Activated naive CD4-positive, alpha-beta T cell treated with anti-CD3 and anti-CD28 coated beads, Interleukin-2, amount 50 U/mL, for 24 hours (primary cell): ENCODE results near the gene URM1.
A peak's percentile ranks its signal among the peaks of the same experiment; 100 is the strongest.
"Not testable (repeated sequence)": the region's sequence is repeated elsewhere in the genome, so short reads cannot be mapped to it uniquely, and the experiment has no call there.

Source experiments
- H3K27ac Mint-ChIP-seq: one replicate; pipeline ENCODE4 v1.8.0; 2021; ENCODE audit warnings: mild to moderate bottlenecking, mixed read lengths
- H3K27me3 Mint-ChIP-seq: one replicate; pipeline ENCODE4 v1.8.0; 2021; ENCODE audit warnings: mixed read lengths
- H3K36me3 Mint-ChIP-seq: one replicate; pipeline ENCODE4 v1.8.0; 2021; ENCODE audit warnings: mixed read lengths
- H3K4me1 Mint-ChIP-seq: one replicate; pipeline ENCODE4 v1.8.0; 2021; ENCODE audit warnings: mixed read lengths
- H3K4me3 Mint-ChIP-seq: one replicate; pipeline ENCODE4 v1.8.0; 2021; ENCODE audit warnings: mild to moderate bottlenecking, mixed read lengths
- H3K9me3 Mint-ChIP-seq: one replicate; pipeline ENCODE4 v1.8.0; 2021; ENCODE audit warnings: mixed read lengths

Gene URM1

DNA sequence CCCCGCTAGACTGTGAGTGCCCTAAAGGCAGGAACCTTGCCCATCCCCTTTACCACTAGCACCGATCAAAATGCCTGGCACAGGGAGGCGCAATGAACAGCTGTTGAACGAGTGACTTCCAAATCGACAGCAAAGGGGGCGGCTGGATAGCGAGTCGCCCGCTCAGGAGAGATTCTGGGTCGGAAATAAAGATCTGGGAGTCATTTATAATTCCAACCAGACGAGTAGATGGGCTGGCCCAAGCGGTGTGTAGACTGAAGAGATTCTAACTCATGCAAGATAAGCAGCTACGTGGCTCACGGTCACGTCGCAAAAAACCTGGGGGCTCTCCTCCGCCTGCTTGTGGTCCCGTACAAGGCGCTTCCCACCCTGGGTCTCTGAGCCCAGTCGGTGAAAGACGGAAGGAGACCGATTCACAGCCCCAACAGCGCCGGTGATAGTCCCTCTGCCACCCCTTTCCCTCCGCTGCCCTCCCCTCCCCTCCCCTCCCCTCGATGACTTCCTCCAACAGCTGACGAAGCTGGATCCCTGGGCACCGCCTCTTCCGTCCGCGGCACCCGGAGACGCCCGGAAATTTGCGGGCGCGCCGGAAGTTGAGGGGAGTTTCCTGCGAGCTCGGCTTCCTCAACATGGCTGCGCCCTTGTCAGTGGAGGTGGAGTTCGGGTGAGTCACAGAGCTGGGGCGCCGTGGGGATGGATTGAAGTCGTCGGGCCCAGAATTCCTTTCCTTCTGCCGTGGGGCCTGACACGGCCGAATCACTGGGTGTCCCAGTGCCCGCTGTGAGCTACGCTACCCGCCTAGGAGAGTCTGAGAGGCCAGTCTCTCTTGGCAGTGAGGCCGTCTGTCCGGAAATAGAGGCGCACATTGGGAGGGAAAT lies at the start of gene URM1:
URM1 (plus strand) TSS at position 623 of the 878 bp plus-strand sequence; CDS start at position 630, 7 bp downstream.
- Mint-ChIP-seq H3K36me3 (peaks cover 10% of the 10 kb centered on the region), H3K27me3 (no peaks in the 10 kb centered on the region), H3K9me3 (no peaks in the 10 kb centered on the region), H3K4me1 (peaks cover 38% of the 10 kb centered on the region), H3K27ac (peak within 1 kb of the TSS; percentile 94), H3K4me3 (peak within 1 kb of the TSS; percentile 97)

DNA sequence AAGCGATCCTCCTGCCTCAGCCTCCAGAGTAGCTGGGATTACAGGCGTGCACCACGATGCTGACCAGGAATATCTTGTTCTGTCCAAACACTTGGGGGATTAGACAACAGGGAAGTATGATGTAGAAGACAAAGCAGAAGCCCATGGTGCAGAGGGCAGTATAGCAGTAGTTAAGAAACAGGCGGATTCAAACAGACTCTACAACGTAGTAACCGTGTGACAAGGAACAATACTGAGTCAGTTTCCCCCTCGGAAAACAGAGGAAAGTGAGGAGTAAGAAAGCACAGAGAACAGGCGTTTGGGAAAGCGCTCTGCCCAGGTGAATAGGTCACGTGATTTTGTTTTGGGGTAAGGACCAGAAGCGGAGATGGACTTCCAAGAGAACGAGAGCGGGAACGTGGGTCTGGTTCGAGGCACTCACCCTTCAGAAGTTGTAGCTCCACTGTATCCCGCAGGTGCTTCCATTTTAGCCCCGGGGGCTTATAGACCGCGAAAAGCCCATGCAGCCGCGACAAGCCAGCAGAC lies 49.2 kb upstream of the URM1 start:
- Mint-ChIP-seq H3K4me1 (peaks cover 5% of the 10 kb centered on the region), H3K27ac (peak overlapping the region; percentile 99), H3K4me3 (peak overlapping the region; percentile 98), H3K27me3 (no peaks in the 10 kb centered on the region), H3K9me3 (no peaks in the 10 kb centered on the region), H3K36me3 (peaks cover 2% of the 10 kb centered on the region)

DNA sequence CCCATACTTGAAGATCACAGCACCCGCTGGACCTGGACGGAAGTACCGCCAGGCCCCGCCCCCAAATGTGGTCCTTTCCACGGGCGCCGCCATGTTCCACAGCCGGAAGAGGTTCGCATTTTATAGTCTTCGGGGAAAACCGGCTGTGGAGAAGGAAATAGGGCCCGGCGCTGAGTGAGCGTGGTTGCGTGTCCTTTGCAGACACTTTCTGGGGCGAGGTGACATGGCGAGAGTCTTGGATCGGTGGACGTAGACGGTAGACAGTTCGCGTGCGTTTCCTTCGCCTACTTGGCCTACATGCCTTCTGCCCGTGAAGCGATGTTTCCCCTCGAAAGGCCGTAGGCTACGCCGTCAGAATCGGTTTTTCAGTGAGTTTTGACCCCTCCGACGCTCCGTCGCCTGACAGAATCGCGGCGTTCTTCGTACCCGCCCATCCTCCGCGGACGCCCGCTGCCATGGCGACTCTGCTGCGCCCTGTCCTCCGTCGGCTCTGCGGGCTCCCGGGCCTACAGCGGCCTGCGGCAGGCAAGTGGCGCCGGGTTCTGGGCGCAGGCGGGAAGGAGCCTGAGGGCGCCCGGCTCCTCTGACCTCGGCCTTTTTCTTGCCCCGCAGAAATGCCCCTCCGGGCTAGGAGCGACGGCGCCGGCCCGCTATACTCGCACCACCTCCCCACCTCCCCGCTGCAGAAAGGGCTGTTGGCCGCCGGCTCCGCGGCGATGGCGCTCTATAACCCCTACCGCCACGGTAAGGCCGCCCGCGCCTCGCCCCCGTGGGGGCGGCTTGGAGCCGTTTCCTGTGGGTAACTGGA lies 48.6 kb upstream of the URM1 start, which contains the start of the genes COQ4 and TRUB2:
COQ4 (plus strand) TSS at position 436 of the 808 bp plus-strand sequence; CDS start at position 456, 20 bp downstream.
TRUB2 (minus strand) TSS at position 44 of the 808 bp plus-strand sequence; CDS start at position 5, 39 bp downstream.
- Mint-ChIP-seq H3K36me3 (peaks cover 2% of the 10 kb centered on the region), H3K4me1 (peaks cover 5% of the 10 kb centered on the region), H3K27ac (peak within 1 kb of the TSS; percentile 99), H3K9me3 (no peaks in the 10 kb centered on the region), H3K4me3 (peak within 1 kb of the TSS; percentile 98), H3K27me3 (no peaks in the 10 kb centered on the region)

GRCh38 chr9:128323212-128323730 lies 47.9 kb upstream of the URM1 start:
- peak overlapping the region; percentile 99 for H3K27ac Mint-ChIP-seq
- no peaks in the 10 kb centered on the region for H3K27me3 Mint-ChIP-seq
- peaks cover 5% of the 10 kb centered on the region for H3K4me1 Mint-ChIP-seq
- H3K9me3 Mint-ChIP-seq, result no peaks in the 10 kb centered on the region
- peaks cover 6% of the 10 kb centered on the region for H3K36me3 Mint-ChIP-seq
- H3K4me3 Mint-ChIP-seq, result peak overlapping the region; percentile 98

DNA sequence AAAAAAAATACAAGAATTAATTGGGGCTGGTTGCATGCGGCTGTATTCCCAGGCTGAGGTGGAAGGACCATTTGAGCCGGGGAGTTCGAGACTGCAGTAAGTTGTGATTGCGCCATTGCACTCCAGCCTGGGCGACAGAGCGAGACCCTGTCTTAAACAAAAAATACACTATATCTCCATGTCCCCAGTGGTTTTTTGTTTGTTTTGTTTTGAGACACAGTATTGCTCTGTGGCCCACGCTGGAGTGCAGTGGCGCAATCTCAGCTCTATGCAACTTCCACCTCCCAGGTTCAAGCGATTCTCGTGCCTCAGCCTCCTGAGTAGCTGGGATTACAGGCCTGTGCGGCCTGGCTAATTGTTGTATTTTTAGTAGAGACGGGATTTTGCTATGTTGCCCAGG lies 47.4 kb upstream of the URM1 start:
- Mint-ChIP-seq H3K27me3 (no peaks in the 10 kb centered on the region), H3K27ac (peak overlapping the region; percentile 99), H3K9me3 (no peaks in the 10 kb centered on the region), H3K4me1 (peaks cover 5% of the 10 kb centered on the region), H3K4me3 (peak overlapping the region; percentile 98), H3K36me3 (peaks cover 6% of the 10 kb centered on the region)

- peaks cover 6% of the 10 kb centered on the region for H3K36me3 Mint-ChIP-seq
- peak overlapping the region; percentile 98 for H3K4me3 Mint-ChIP-seq
- peak overlapping the region; percentile 46 for H3K27ac Mint-ChIP-seq
- H3K4me1 Mint-ChIP-seq, result peaks cover 5% of the 10 kb centered on the region
- H3K9me3 Mint-ChIP-seq, result no peaks in the 10 kb centered on the region
- no peaks in the 10 kb centered on the region for H3K27me3 Mint-ChIP-seq
Measured at GRCh38 chr9:128324401-128324800, 46.8 kb upstream of the URM1 start.

- H3K27me3 Mint-ChIP-seq, result no peaks in the 10 kb centered on the region
- peaks cover 6% of the 10 kb centered on the region for H3K36me3 Mint-ChIP-seq
- H3K27ac Mint-ChIP-seq, result peak overlapping the region; percentile 82
- H3K4me3 Mint-ChIP-seq, result no peak overlapping the region
- no peaks in the 10 kb centered on the region for H3K9me3 Mint-ChIP-seq
- peaks cover 5% of the 10 kb centered on the region for H3K4me1 Mint-ChIP-seq
Measured at GRCh38 chr9:128325629-128326028, 45.5 kb upstream of the URM1 start.

- Mint-ChIP-seq H3K36me3 (no peaks in the 10 kb centered on the region), H3K4me1 (no peaks in the 10 kb centered on the region), H3K4me3 (no peak overlapping the region), H3K27me3 (no peaks in the 10 kb centered on the region), H3K27ac (no peak overlapping the region), H3K9me3 (no peaks in the 10 kb centered on the region)
Measured at GRCh38 chr9:128333451-128333869, 37.7 kb upstream of the URM1 start.

DNA sequence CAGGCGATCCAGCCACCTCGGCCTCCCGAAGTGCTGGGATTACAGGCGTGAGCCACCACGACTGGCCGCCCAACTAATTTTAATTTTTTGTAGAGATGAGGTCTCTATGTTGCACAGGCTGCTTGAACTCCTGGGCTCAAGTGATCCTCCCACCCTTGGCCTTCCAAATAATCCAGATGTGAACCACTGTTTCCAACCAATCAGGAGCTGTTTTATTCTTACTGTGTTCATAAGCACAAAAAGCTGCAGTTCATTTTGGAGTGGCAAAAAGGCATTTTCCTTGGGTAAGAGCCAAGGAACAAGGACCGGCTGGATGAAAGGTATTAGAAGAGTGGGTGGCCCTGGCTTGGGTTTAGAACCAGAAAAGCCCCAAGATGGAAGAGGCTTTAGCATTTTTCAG lies 36.0 kb upstream of the URM1 start:
- Mint-ChIP-seq H3K27ac (no peak overlapping the region), H3K9me3 (no peaks in the 10 kb centered on the region), H3K27me3 (no peaks in the 10 kb centered on the region), H3K4me1 (no peaks in the 10 kb centered on the region), H3K36me3 (no peaks in the 10 kb centered on the region), H3K4me3 (no peak overlapping the region)

- no peak overlapping the region for H3K27ac Mint-ChIP-seq
- H3K4me3 Mint-ChIP-seq, result no peak overlapping the region
- no peaks in the 10 kb centered on the region for H3K27me3 Mint-ChIP-seq
- no peaks in the 10 kb centered on the region for H3K4me1 Mint-ChIP-seq
- H3K36me3 Mint-ChIP-seq, result no peaks in the 10 kb centered on the region
- H3K9me3 Mint-ChIP-seq, result no peaks in the 10 kb centered on the region
Measured at GRCh38 chr9:128335914-128336313, 35.3 kb upstream of the URM1 start.

DNA sequence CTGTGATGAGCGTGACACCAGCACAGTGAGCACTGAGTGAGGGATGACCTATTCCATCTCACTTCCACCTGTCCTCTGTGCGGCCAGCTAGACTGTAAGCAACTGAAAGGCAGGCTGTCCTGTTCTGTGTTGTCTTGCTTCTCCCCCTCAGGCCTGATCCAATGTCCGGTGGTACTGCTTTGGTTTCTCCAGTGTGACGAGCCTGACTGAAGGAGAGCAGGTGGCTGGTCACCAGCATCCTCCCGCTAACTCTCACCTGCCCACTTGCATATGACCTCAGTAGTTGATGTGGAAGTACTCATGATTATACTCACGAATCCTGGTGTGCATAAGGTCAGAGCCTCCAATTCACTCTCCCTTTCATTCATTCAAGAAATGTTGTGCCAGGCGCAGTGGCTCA lies 33.2 kb upstream of the URM1 start:
- Mint-ChIP-seq H3K36me3 (no peaks in the 10 kb centered on the region), H3K4me1 (peaks cover 9% of the 10 kb centered on the region), H3K27me3 (no peaks in the 10 kb centered on the region), H3K9me3 (no peaks in the 10 kb centered on the region), H3K27ac (no peak overlapping the region), H3K4me3 (no peak overlapping the region)

- peak overlapping the region; percentile 92 for H3K4me3 Mint-ChIP-seq
- not testable (repeated sequence) for H3K9me3 Mint-ChIP-seq, H3K27me3 Mint-ChIP-seq, H3K4me1 Mint-ChIP-seq, H3K36me3 Mint-ChIP-seq, H3K27ac Mint-ChIP-seq
Measured at GRCh38 chr9:128338852-128339614, 32.1 kb upstream of the URM1 start.

GRCh38 chr9:128339761-128340690 lies 31.1 kb upstream of the URM1 start, which contains the start of gene SLC27A4:
Gene SLC27A4, plus strand, starts transcription at chr9:128340527. Its CDS starts 2,606 bp downstream, at chr9:128343133.
- H3K27me3 Mint-ChIP-seq, result no peaks in the 10 kb centered on the region
- H3K27ac Mint-ChIP-seq, result peak within 1 kb of the TSS; percentile 91
- H3K4me1 Mint-ChIP-seq, result peaks cover 9% of the 10 kb centered on the region
- peak within 1 kb of the TSS; percentile 92 for H3K4me3 Mint-ChIP-seq
- no peaks in the 10 kb centered on the region for H3K9me3 Mint-ChIP-seq
- H3K36me3 Mint-ChIP-seq, result no peaks in the 10 kb centered on the region
